ENCODE data around the gene PARN. TPM values are rescaled to one million over a fixed set of nuclear protein-coding genes. Genes with fewer than 3 reads are reported as not detected.

The PARN gene
- total and polyA plus RNA-seq, 9 of the 15 experiments (the other 6 are each of a cell fraction or from before 2014, with no cell fraction given): 9.6 to 51.3 (median 40.4) TPM

GRCh38 chr16:14499110-14499509 is 130.9 kb downstream of the PARN start:
- ChIA-PET POLR2A (interaction anchor here (1.8 to 1.9 kb wide), 2 partner anchors 10 to 11 kb away, joined by 6 to 9 read pairs; no protein-coding TSS in a partner anchor), CTCF (ENCODE audit: low intra/inter-chr PET ratio) (no interaction called here)
- no peak overlapping the region; a peak in 1 of 4 replicates for H3K9ac ChIP-seq (ENCODE audit: insufficient read depth in 1 of 2, low read depth in 2 of 2, low read length in 2 of 2)
- H3K79me2 ChIP-seq (ENCODE audit: control insufficient read depth, insufficient read depth, low read length): no peaks in the 10 kb centered on the region
- ATAC-seq (no peak), DNase-seq (ENCODE audit: extremely low read depth in 1 of 4, low spot score in 3 of 4) (no peak), FAIRE-seq (no peak)
- no TSS peak for BruUV-seq (replicated peaks)
- H3K27ac ChIP-seq (ENCODE audit: extremely low read depth, low read depth, low read length): no peak overlapping the region
- 92% methylated on average over 3 of the region's 3 CpGs for WGBS (ENCODE audit: insufficient coverage, low coverage, missing lambda C conversion rate)
- in situ Hi-C loops (cut with MboI) (no loop called here), intact Hi-C loops (cut with micrococcal nuclease) (no loop called here)
- H3K4me2 ChIP-seq (ENCODE audit: insufficient read depth, low read length): no peak overlapping the region
- H4K20me1 ChIP-seq (replicated peaks; ENCODE audit: control insufficient read depth, insufficient read depth, low read length): no peaks in the 10 kb centered on the region
- H2AFZ ChIP-seq (ENCODE audit: low read depth, low read length): no peak overlapping the region
- H3K9me1 ChIP-seq (ENCODE audit: control insufficient read depth, insufficient read depth, low read length): no peaks in the 10 kb centered on the region
- H3K4me3 ChIP-seq: no peak overlapping the region
- H3K36me3 ChIP-seq (ENCODE audit: control insufficient read depth, insufficient read depth, low read length): no peaks in the 10 kb centered on the region
- peaks cover 8 to 27% of the 10 kb centered on the region in 2 experiments for H3K4me1 ChIP-seq (replicated peaks in 1 of 2; ENCODE audit: control insufficient read depth in 2 of 2, insufficient read depth in 2 of 2, low read length in 2 of 2)
- H3K9me3 ChIP-seq (replicated peaks; ENCODE audit: control insufficient read depth, insufficient read depth, low read depth, low read length): no peaks in the 10 kb centered on the region
- no peaks in the 10 kb centered on the region for H3K27me3 ChIP-seq (ENCODE audit: control insufficient read depth in 2 of 2, insufficient read depth in 2 of 2, low read length in 2 of 2)
- TF ChIP-seq ZSCAN29 (IDR thresholded peaks at IDR 0.05) (no peak), ATF1 (CRISPR knock-in tag; IDR thresholded peaks at IDR 0.05) (no peak), ATF1 (tag; IDR thresholded peaks at IDR 0.05) (no peak)

GRCh38 chr16:14497245-14498082 is 132.6 kb downstream of the PARN start:
- Histone ChIP-seq H3K27me3 (ENCODE audit: control insufficient read depth in 2 of 2, insufficient read depth in 2 of 2, low read length in 2 of 2) (no peaks in the 10 kb centered on the region), H3K36me3 (ENCODE audit: control insufficient read depth, insufficient read depth, low read length) (no peaks in the 10 kb centered on the region), H3K4me2 (ENCODE audit: insufficient read depth, low read length) (no peak overlapping the region), H3K9me1 (ENCODE audit: control insufficient read depth, insufficient read depth, low read length) (no peaks in the 10 kb centered on the region), H3K4me1 (replicated peaks in 1 of 2; ENCODE audit: control insufficient read depth in 2 of 2, insufficient read depth in 2 of 2, low read length in 2 of 2) (peaks cover 0 to 13% of the 10 kb centered on the region in 2 experiments; a peak in 4 of 5 replicates), H2AFZ (ENCODE audit: low read depth, low read length) (no peak overlapping the region), H4K20me1 (replicated peaks; ENCODE audit: control insufficient read depth, insufficient read depth, low read length) (no peaks in the 10 kb centered on the region), H3K4me3 (no peak overlapping the region), H3K27ac (ENCODE audit: extremely low read depth, low read depth, low read length) (no peak overlapping the region), H3K9me3 (replicated peaks; ENCODE audit: control insufficient read depth, insufficient read depth, low read depth, low read length) (no peaks in the 10 kb centered on the region), H3K79me2 (ENCODE audit: control insufficient read depth, insufficient read depth, low read length) (no peaks in the 10 kb centered on the region), H3K9ac (ENCODE audit: insufficient read depth in 1 of 2, low read depth in 2 of 2, low read length in 2 of 2) (no peak overlapping the region)
- no peak for TF ChIP-seq POLR2H (tag; IDR thresholded peaks at IDR 0.05; ENCODE audit: low read depth)
- TF ChIP-seq MNT (conservative IDR thresholded peaks at IDR 0.05): no peak
- no peak for TF ChIP-seq GTF2A2 (tag; IDR thresholded peaks at IDR 0.05)
- TF ChIP-seq ZFPM2 (CRISPR knock-in tag; IDR thresholded peaks at IDR 0.05): no peak
- no peak for TF ChIP-seq EHMT2 (IDR thresholded peaks at IDR 0.05)
- TF ChIP-seq ZNF311 (CRISPR knock-in tag; IDR thresholded peaks at IDR 0.05): no peak
- no peak for TF ChIP-seq ZNF174 (CRISPR knock-in tag; IDR thresholded peaks at IDR 0.05)
- no peak for TF ChIP-seq ZNF511 (CRISPR knock-in tag; IDR thresholded peaks at IDR 0.05)
- 73% methylated on average over 7 of the region's 7 CpGs for WGBS (ENCODE audit: insufficient coverage, low coverage, missing lambda C conversion rate)
- ChIA-PET CTCF (ENCODE audit: low intra/inter-chr PET ratio) (interaction anchor here (0.5 kb wide), 1 partner anchor 405 kb away, joined by 3 read pairs; no protein-coding TSS in a partner anchor), POLR2A (interaction anchor here (0.9 to 1.9 kb wide), 2 partner anchors 9 to 11 kb away, joined by 3 to 9 read pairs; no protein-coding TSS in a partner anchor)
- ATAC-seq: no peak
- in situ Hi-C loops (cut with MboI) (no loop called here), intact Hi-C loops (cut with micrococcal nuclease) (no loop called here)
- no TSS peak for BruUV-seq (replicated peaks)
- no peak for FAIRE-seq
- no peak for DNase-seq (ENCODE audit: extremely low read depth in 1 of 4, low spot score in 3 of 4)

Measured in K562 (cell line).